Effector CD4-positive, alpha-beta T cell (primary cell): ENCODE measurements around the gene SLC39A13.

Experiments
- DNase-seq: peaks from one replicate; pipeline ENCODE4 v3.0.0-alpha.2; 2020

Gene SLC39A13

GRCh38 chr11:47461876-47462275 lies 53.5 kb downstream of the SLC39A13 start:
- DNase-seq, result no peak

GRCh38 chr11:47464483-47464882 lies 56.1 kb downstream of the SLC39A13 start:
- DNase-seq, result no peak
